CD14-positive monocyte (primary cell): ENCODE measurements around the gene GBX1. TPM values are rescaled to one million over a fixed set of nuclear protein-coding genes. Genes with fewer than 3 reads are reported as not detected.

ENCODE experiments used
- DNase-seq, 3 donors: peaks; one replicate each; pipeline ENCODE4 v3.0.0-alpha.2; 2011 to 2022
- H2AFZ ChIP-seq: 2 replicates; pipeline ENCODE4 v1.6.0; 2012; ENCODE audit warnings: mild to moderate bottlenecking, low read depth, low read length, inconsistent platforms; ENCODE audit not compliant: insufficient read depth, poor library complexity, severe bottlenecking
- H3K27ac ChIP-seq, 2 donors: 1 replicate in 1 of 2; 2 replicates in 1 of 2; pipeline ENCODE4 v1.5.1; 2012 to 2013; ENCODE audit warnings: low read length in 2 of 2, control low read depth in 1 of 2, inconsistent platforms in 1 of 2, low read depth in 1 of 2, mild to moderate bottlenecking in 1 of 2
- H3K27me3 ChIP-seq, 2 donors: one replicate each; pipeline versions ENCODE4 v1.6.0 to v1.6.1; 2011 to 2013; ENCODE audit warnings: low read length in 2 of 2; ENCODE audit not compliant: control insufficient read depth in 2 of 2, insufficient read depth in 2 of 2
- H3K36me3 ChIP-seq, 2 donors: replicated peaks in 1 of 2; 1 replicate in 1 of 2; 2 replicates in 1 of 2; pipeline versions ENCODE4 v1.5.1 to v1.6.1; 2012 to 2013; ENCODE audit warnings: low read length in 2 of 2, control low read depth in 1 of 2, inconsistent platforms in 1 of 2, mild to moderate bottlenecking in 1 of 2; ENCODE audit not compliant: insufficient read depth in 2 of 2, control insufficient read depth in 1 of 2
- H3K4me1 ChIP-seq, 2 donors: 1 replicate in 1 of 2; 2 replicates in 1 of 2; pipeline versions ENCODE4 v1.5.1 to v1.6.1; 2012 to 2013; ENCODE audit warnings: low read length in 2 of 2, control low read depth in 1 of 2, inconsistent platforms in 1 of 2, mild to moderate bottlenecking in 1 of 2, moderate library complexity in 1 of 2; ENCODE audit not compliant: insufficient read depth in 2 of 2, control insufficient read depth in 1 of 2
- H3K4me2 ChIP-seq: replicated peaks from 2 replicates; pipeline ENCODE3; 2012; ENCODE audit warnings: low read length, moderate library complexity, mild to moderate bottlenecking; ENCODE audit not compliant: poor library complexity, severe bottlenecking; ENCODE audit errors: extremely low read depth
- H3K4me3 ChIP-seq, 3 experiments: fragments of 200-600 bp in 1 of 3; sonication (generic) in 1 of 3; replicated peaks in 1 of 3; 1 replicate in 2 of 3; 2 replicates in 1 of 3; pipeline ENCODE4 v1.5.1; 2011 to 2013; ENCODE audit warnings: low read length in 3 of 3, mild to moderate bottlenecking in 3 of 3, control low read depth in 2 of 3, low read depth in 2 of 3, inconsistent platforms in 1 of 3, moderate library complexity in 1 of 3
- H3K79me2 ChIP-seq: 2 replicates; pipeline ENCODE4 v1.6.0; 2012; ENCODE audit warnings: mild to moderate bottlenecking, control low read depth, inconsistent platforms, low read length, moderate library complexity; ENCODE audit not compliant: insufficient read depth
- H3K9ac ChIP-seq: 2 replicates; pipeline ENCODE4 v1.6.0; 2017; ENCODE audit warnings: low read length, mild to moderate bottlenecking; ENCODE audit not compliant: insufficient read depth, poor library complexity, severe bottlenecking
- H3K9me3 ChIP-seq, 2 donors: replicated peaks in 1 of 2; 1 replicate in 1 of 2; 2 replicates in 1 of 2; pipeline versions ENCODE4 v1.5.1 to v1.6.1; 2012 to 2013; ENCODE audit warnings: low read length in 2 of 2, control low read depth in 1 of 2; ENCODE audit not compliant: control insufficient read depth in 1 of 2, insufficient read depth in 1 of 2
- H4K20me1 ChIP-seq: 2 replicates; pipeline ENCODE4 v1.6.0; 2012; ENCODE audit warnings: mild to moderate bottlenecking, low read length, control low read depth, moderate library complexity; ENCODE audit not compliant: insufficient read depth
- H3K27ac Mint-ChIP-seq, 7 donors: one replicate each; pipeline ENCODE4 v1.8.0; 2020; ENCODE audit warnings: mild to moderate bottlenecking in 7 of 7, mixed read lengths in 7 of 7, moderate library complexity in 6 of 7, inconsistent platforms in 2 of 7
- H3K27me3 Mint-ChIP-seq, 3 donors: one replicate each; pipeline ENCODE4 v1.8.0; 2021 to 2022; ENCODE audit warnings: low read depth in 3 of 3, mild to moderate bottlenecking in 3 of 3, mixed read lengths in 3 of 3, moderate library complexity in 3 of 3, inconsistent platforms in 1 of 3
- H3K36me3 Mint-ChIP-seq, 2 donors: one replicate each; pipeline ENCODE4 v1.8.0; 2020; ENCODE audit warnings: mixed read lengths in 2 of 2, inconsistent platforms in 1 of 2, mild to moderate bottlenecking in 1 of 2
- H3K4me1 Mint-ChIP-seq: one replicate; pipeline ENCODE4 v1.8.0; 2020; ENCODE audit warnings: mild to moderate bottlenecking, mixed read lengths
- H3K4me3 Mint-ChIP-seq, 2 donors: one replicate each; pipeline ENCODE4 v1.8.0; 2020; ENCODE audit warnings: mild to moderate bottlenecking in 2 of 2, mixed read lengths in 2 of 2, moderate library complexity in 1 of 2
- H3K9me3 Mint-ChIP-seq, 7 donors: one replicate each; pipeline ENCODE4 v1.8.0; 2020 to 2022; ENCODE audit warnings: mixed read lengths in 7 of 7, mild to moderate bottlenecking in 6 of 7, moderate library complexity in 6 of 7, inconsistent platforms in 2 of 7
- WGBS: methylation state at CpG from one replicate; pipeline ENCODE4 v1.1.5; 2013; ENCODE audit warnings: missing lambda C conversion rate; ENCODE audit not compliant: insufficient coverage; 5-methylcytosine and 5-hydroxymethylcytosine counted together
- intact Hi-C, 2 donors: fragments of 100-400 bp; cut with micrococcal nuclease; formaldehyde crosslinking; loops; one replicate each; pipeline versions ENCODE4 v1.15.0 to v1.15.1; 2023
- polyA plus RNA-seq, 3 donors: library from polyadenylated mRNA; depleted of rRNA in 1 of 3; unstranded in 2 of 3; stranded (reverse) in 1 of 3; fragments of 300-500 nt in 2 of 3; fragments of >200 nt in 1 of 3; fragmentation: Illumina TruSeq in 2 of 3; gene quantifications; 1 replicate in 2 of 3; 2 replicates in 1 of 3; pipeline ENCODE4 v1.2.3, GENCODE V29; 2012 to 2021
- TF ChIP-seq, protein P1 (sequence below): fragments of 200-600 bp; IDR thresholded peaks from one replicate; pipeline ENCODE4 v1.8.0; 2022; ENCODE audit warnings: antibody characterized with exemption, mild to moderate bottlenecking

Gene GBX1
- polyA plus RNA-seq, 3 donors, result not detected

GRCh38 chr7:151113344-151114150 lies 53.9 kb downstream of the GBX1 start:
- peaks cover 2 to 21% of the 10 kb centered on the region in 2 donors for H3K27me3 ChIP-seq
- H3K27ac ChIP-seq, result no peak overlapping the region
- no peak overlapping the region for H3K27ac Mint-ChIP-seq
- peaks cover 14% of the 10 kb centered on the region for H3K79me2 ChIP-seq
- no peak overlapping the region for H3K9ac ChIP-seq
- peaks cover 6 to 27% of the 10 kb centered on the region in 2 donors for H3K36me3 ChIP-seq
- H3K27me3 Mint-ChIP-seq, result peaks cover 22 to 32% (median 22%) of the 10 kb centered on the region in 3 donors
- no peak overlapping the region for H3K4me2 ChIP-seq
- H3K4me3 ChIP-seq, result no peak overlapping the region
- TF ChIP-seq, protein P1, sequence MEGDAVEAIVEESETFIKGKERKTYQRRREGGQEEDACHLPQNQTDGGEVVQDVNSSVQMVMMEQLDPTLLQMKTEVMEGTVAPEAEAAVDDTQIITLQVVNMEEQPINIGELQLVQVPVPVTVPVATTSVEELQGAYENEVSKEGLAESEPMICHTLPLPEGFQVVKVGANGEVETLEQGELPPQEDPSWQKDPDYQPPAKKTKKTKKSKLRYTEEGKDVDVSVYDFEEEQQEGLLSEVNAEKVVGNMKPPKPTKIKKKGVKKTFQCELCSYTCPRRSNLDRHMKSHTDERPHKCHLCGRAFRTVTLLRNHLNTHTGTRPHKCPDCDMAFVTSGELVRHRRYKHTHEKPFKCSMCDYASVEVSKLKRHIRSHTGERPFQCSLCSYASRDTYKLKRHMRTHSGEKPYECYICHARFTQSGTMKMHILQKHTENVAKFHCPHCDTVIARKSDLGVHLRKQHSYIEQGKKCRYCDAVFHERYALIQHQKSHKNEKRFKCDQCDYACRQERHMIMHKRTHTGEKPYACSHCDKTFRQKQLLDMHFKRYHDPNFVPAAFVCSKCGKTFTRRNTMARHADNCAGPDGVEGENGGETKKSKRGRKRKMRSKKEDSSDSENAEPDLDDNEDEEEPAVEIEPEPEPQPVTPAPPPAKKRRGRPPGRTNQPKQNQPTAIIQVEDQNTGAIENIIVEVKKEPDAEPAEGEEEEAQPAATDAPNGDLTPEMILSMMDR, result no peak
- H3K9me3 ChIP-seq, result no peaks in the 10 kb centered on the region
- intact Hi-C loops, result loop anchor here (5.0 to 10.0 kb wide), 6 partner anchors 36 to 219 kb away; partner anchors contain the start of gene ABCB8 (in 1 of the 2)
- peaks cover 3 to 7% of the 10 kb centered on the region in 2 donors for H3K4me1 ChIP-seq
- H4K20me1 ChIP-seq, result peaks cover 92% of the 10 kb centered on the region
- H2AFZ ChIP-seq, result no peak overlapping the region
- H3K9me3 Mint-ChIP-seq, result peaks cover 0 to 4% (median 2%) of the 10 kb centered on the region in 7 donors
- peaks cover 27 to 45% of the 10 kb centered on the region in 2 donors for H3K36me3 Mint-ChIP-seq
- H3K4me1 Mint-ChIP-seq, result peaks cover 16% of the 10 kb centered on the region
- H3K4me3 Mint-ChIP-seq, result peak overlapping the region in 1 of 2 donors; percentile 64
- WGBS, result 95% methylated on average over 11 of the region's 13 CpGs
- no peak for DNase-seq

DNA sequence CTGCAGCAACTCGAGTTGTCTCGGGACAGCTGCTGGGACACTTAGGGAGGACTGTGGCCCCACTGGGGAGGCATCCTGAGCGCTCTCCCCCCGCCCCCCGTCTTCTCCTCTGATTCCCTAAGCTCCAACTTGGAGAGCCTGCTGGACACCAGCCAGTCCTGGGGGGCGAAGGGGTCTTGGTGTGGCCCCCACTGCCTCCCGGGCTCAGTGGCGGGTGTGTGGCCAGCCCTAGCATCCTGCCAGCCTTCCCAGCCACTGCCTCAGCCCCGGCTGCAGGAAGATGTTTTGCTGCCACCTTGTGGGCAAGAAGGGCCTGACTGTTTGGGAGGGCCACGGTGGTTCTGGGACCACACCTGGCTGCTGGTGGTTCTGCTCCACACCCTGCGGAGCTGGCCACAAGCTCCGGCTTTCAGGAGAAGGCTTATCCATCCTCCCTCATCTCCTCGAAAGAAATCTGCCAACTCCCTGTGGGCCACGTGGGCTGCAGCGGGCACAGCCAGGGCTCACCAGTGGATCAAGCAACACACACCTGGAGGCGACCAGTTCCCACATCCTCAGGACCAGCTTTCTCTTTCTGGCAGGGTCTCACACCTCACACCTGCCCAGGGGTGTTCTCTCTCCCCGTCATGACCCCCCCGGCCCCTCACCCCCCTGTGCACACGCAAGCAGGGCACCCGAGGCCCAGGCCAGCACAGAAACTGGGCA lies 56.4 kb downstream of the GBX1 start:
- Histone ChIP-seq H3K27ac (no peak overlapping the region), H3K36me3 (peaks cover 0 to 13% of the 10 kb centered on the region in 2 donors), H3K4me1 (peaks cover 3 to 7% of the 10 kb centered on the region in 2 donors), H3K9ac (no peak overlapping the region), H3K4me3 (no peak overlapping the region), H3K9me3 (no peaks in the 10 kb centered on the region), H3K79me2 (peaks cover 17% of the 10 kb centered on the region), H3K27me3 (peaks cover 2 to 17% of the 10 kb centered on the region in 2 donors), H3K4me2 (no peak overlapping the region), H2AFZ (no peak overlapping the region), H4K20me1 (peaks cover 92% of the 10 kb centered on the region)
- Mint-ChIP-seq H3K27me3 (peaks cover 21 to 29% (median 21%) of the 10 kb centered on the region in 3 donors), H3K36me3 (peaks cover 19 to 27% of the 10 kb centered on the region in 2 donors), H3K4me3 (no peak overlapping the region), H3K9me3 (peaks cover 0 to 4% (median 2%) of the 10 kb centered on the region in 7 donors), H3K27ac (no peak overlapping the region), H3K4me1 (peaks cover 16% of the 10 kb centered on the region)
- intact Hi-C loops, result loop anchor here (1.0 to 10.0 kb wide), 8 partner anchors 20 to 216 kb away; partner anchors contain the start of genes ABCB8 (in 1 of the 2) and SLC4A2 (in 1 of the 2)
- TF ChIP-seq, protein P1, result peak; percentile 89
- DNase-seq, result peak; percentile 61 to 74 (median 72)
- WGBS, result 46% methylated on average over 16 of the region's 20 CpGs
